Right lobe of liver (tissue), 6 donors: ENCODE measurements around the gene ADAMTS4. TPM values are rescaled to one million over a fixed set of nuclear protein-coding genes. Genes with fewer than 3 reads are reported as not detected.
A peak's percentile ranks its signal among the peaks of the same experiment; 100 is the strongest.

ENCODE experiments used
- ATAC-seq, 4 donors: fragments of 200-7000 bp; cut with Tn5 transposase; one replicate each; pipeline ENCODE4 v1.9.1; 2020; ENCODE audit warnings: mild to moderate bottlenecking in 4 of 4, moderate library complexity in 4 of 4
- DNase-seq, 3 donors: peaks; one replicate each; pipeline ENCODE4 v3.0.0-alpha.2; 2020
- H3K27ac ChIP-seq, 3 donors: fragments of 200-600 bp; one replicate each; pipeline ENCODE4 v1.8.0; 2022
- H3K27me3 ChIP-seq, 2 donors: fragments of 200-600 bp; one replicate each; pipeline ENCODE4 v1.8.0; 2022
- H3K36me3 ChIP-seq, 4 donors: fragments of 200-600 bp; sonication (generic) in 1 of 4; one replicate each; pipeline versions ENCODE4 v1.5.1 to v1.8.0; 2017 to 2022; ENCODE audit warnings: control low read depth in 1 of 4
- H3K4me1 ChIP-seq, 4 donors: fragments of 200-600 bp; sonication (generic) in 1 of 4; one replicate each; pipeline versions ENCODE4 v1.5.1 to v1.8.0; 2017 to 2022; ENCODE audit warnings: control low read depth in 1 of 4
- H3K4me3 ChIP-seq, 3 donors: fragments of 200-600 bp; one replicate each; pipeline ENCODE4 v1.8.0; 2022
- H3K9me3 ChIP-seq, 4 donors: fragments of 200-600 bp; sonication (generic) in 1 of 4; one replicate each; pipeline versions ENCODE4 v1.5.1 to v1.8.0; 2017 to 2022; ENCODE audit warnings: control low read depth in 1 of 4
- POLR2A ChIP-seq: fragments of 450-650 bp; IDR thresholded peaks from one replicate; pipeline ENCODE4 v1.6.1; 2017; ENCODE audit warnings: antibody characterized with exemption, mild to moderate bottlenecking
- WGBS: methylation state at CpG from one replicate; pipeline ENCODE4 v1.1.6; 2018; ENCODE audit warnings: low coverage, low lambda C conversion rate; ENCODE audit not compliant: insufficient coverage; ENCODE audit errors: missing lambda C conversion rate; 5-methylcytosine and 5-hydroxymethylcytosine counted together
- intact Hi-C, 2 donors: fragments of 100-400 bp; cut with DNase I; formaldehyde crosslinking; loops; one replicate each; pipeline versions ENCODE4 v1.11.2 to v1.14.1; 2022
- total RNA-seq, 6 experiments: library from RNA; depleted of rRNA in 2 of 6; stranded (reverse); fragments of >200 nt in 2 of 6; fragmentation: NEBNext Ultra II Directional in 3 of 6; extraction: Animal tissue kit (Norgen Biotek cat#: 25700) in 3 of 6; gene quantifications; one replicate each; pipeline versions ENCODE4 v1.1.0 to v1.2.4, GENCODE V29; 2016 to 2023
- TF ChIP-seq, protein P1 (sequence below), 4 donors: fragments of 200-600 bp in 3 of 4; fragments of 450-650 bp in 1 of 4; IDR thresholded peaks; one replicate each; pipeline versions ENCODE4 v1.5.1 to v1.8.0; 2016 to 2022; ENCODE audit warnings: antibody characterized with exemption in 4 of 4, mild to moderate bottlenecking in 2 of 4
- donor health status: DM: no; HTN: yes; CAD: no.
- donor health status: DM: no; HTN: no; CAD: no.
- donor health status: DM: no; HTN: no; CAD: no.
- donor health status: DM: no; HTN: yes; CAD: no.
- donor health status: DM: no; HTN: yes; CAD: no.

ADAMTS4 gene
- total RNA-seq, 6 experiments from 2014 or later = 0.29 to 11.0 (median 2.1) TPM

- H3K27me3 ChIP-seq = no peaks in the 10 kb centered on the region
- DNase-seq (no peak), ATAC-seq (no peak)
- peaks cover 0 to 44% (median 3%) of the 10 kb centered on the region in 4 donors for H3K4me1 ChIP-seq
- intact Hi-C loops = no loop called here
- no peaks in the 10 kb centered on the region for H3K9me3 ChIP-seq
- no peak overlapping the region for H3K4me3 ChIP-seq
- H3K27ac ChIP-seq = peak overlapping the region in 1 of 3 donors; percentile 63
- TF ChIP-seq, protein P1, sequence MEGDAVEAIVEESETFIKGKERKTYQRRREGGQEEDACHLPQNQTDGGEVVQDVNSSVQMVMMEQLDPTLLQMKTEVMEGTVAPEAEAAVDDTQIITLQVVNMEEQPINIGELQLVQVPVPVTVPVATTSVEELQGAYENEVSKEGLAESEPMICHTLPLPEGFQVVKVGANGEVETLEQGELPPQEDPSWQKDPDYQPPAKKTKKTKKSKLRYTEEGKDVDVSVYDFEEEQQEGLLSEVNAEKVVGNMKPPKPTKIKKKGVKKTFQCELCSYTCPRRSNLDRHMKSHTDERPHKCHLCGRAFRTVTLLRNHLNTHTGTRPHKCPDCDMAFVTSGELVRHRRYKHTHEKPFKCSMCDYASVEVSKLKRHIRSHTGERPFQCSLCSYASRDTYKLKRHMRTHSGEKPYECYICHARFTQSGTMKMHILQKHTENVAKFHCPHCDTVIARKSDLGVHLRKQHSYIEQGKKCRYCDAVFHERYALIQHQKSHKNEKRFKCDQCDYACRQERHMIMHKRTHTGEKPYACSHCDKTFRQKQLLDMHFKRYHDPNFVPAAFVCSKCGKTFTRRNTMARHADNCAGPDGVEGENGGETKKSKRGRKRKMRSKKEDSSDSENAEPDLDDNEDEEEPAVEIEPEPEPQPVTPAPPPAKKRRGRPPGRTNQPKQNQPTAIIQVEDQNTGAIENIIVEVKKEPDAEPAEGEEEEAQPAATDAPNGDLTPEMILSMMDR (IDR thresholded peaks at IDR 0.05) = no peak
- TF ChIP-seq POLR2A = no peak
- H3K36me3 ChIP-seq = peaks cover 0 to 49% (median 24%) of the 10 kb centered on the region in 4 donors
- WGBS = 78% methylated on average over 7 of the region's 9 CpGs
Observed at GRCh38 chr1:161214369-161214768, 15.5 kb upstream of the ADAMTS4 start.

DNA sequence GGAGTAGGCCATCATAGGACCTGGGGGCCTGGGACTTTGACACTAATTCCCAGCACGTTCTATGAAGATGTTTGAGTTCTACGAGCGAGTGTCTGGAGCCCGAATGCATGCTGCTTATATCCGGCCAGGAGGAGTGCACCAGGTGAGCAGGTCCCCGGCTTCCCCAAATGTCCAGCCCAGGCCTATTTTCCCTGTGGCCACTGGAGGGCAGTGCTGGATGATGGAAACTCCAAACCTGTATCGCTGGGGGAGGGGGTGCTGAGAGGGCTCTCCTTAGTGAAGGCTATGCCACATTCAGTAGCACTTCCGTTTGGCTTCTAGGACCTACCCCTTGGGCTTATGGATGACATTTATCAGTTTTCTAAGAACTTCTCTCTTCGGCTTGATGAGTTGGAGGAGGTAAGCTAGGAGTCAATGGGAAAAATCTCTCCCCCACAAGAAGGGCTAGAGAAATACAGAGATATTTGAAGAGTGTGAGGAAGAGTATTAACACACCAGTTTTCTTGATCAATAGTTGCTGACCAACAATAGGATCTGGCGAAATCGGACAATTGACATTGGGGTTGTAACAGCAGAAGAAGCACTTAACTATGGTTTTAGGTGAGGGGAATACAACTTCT is 11.0 kb upstream of the ADAMTS4 start:
- Histone ChIP-seq H3K27me3 (no peaks in the 10 kb centered on the region), H3K4me1 (peaks cover 0 to 9% (median 0%) of the 10 kb centered on the region in 4 donors), H3K27ac (no peak overlapping the region), H3K36me3 (peaks cover 0 to 88% (median 36%) of the 10 kb centered on the region in 4 donors), H3K4me3 (no peak overlapping the region), H3K9me3 (no peaks in the 10 kb centered on the region)
- DNase-seq = peak; percentile 84 to 88 (median 84)
- ATAC-seq = peak; percentile 96 to 98 (median 96)
- TF ChIP-seq POLR2A = no peak
- TF ChIP-seq, protein P1 (IDR thresholded peaks at IDR 0.05) = peak; percentile 89 to 97 (median 96)
- intact Hi-C loops = no loop called here
- WGBS = 10% methylated on average over 10 of the region's 11 CpGs

DNA sequence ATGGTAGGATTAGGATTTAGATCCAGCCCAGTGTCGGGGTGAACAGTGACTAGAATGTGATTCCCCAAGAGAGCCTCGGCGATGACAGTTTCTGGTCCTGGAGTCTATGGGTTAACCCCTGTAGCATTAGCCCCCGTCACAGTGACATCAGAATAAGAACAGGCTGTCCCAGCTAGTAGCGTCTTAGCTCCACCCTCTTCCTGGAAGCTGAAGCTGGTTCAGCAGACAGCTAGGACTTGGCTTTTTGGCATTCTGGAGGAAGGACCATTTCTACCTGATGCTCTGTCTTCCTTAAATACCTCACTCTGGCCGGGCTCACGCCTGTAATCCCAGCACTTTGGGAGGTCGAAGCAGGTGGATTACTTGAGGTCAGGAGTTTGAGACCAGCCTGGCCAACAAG is 8.3 kb upstream of the ADAMTS4 start:
- TF ChIP-seq, protein P1 (IDR thresholded peaks at IDR 0.05) = no peak
- peak; percentile 43 for TF ChIP-seq POLR2A
- intact Hi-C loops = no loop called here
- H3K4me1 ChIP-seq = peaks cover 0 to 21% (median 3%) of the 10 kb centered on the region in 4 donors
- no peaks in the 10 kb centered on the region for H3K27me3 ChIP-seq
- no peak overlapping the region for H3K4me3 ChIP-seq
- ATAC-seq = peak; percentile 29 to 71 (median 41)
- 72% methylated on average over 3 of the region's 8 CpGs for WGBS
- DNase-seq = no peak
- peaks cover 0 to 75% (median 29%) of the 10 kb centered on the region in 4 donors for H3K36me3 ChIP-seq
- H3K9me3 ChIP-seq = no peaks in the 10 kb centered on the region
- peak overlapping the region; percentile 12 to 58 (median 32) for H3K27ac ChIP-seq

GRCh38 chr1:161206411-161207140 is 7.7 kb upstream of the ADAMTS4 start:
- no peak overlapping the region for H3K4me3 ChIP-seq
- 82% methylated on average over 12 of the region's 12 CpGs for WGBS
- H3K27ac ChIP-seq = peak overlapping the region; percentile 12 to 58 (median 32)
- DNase-seq (no peak), ATAC-seq (no peak)
- intact Hi-C loops = no loop called here
- no peak for TF ChIP-seq POLR2A
- TF ChIP-seq, protein P1 (IDR thresholded peaks at IDR 0.05) = no peak
- peaks cover 0 to 22% (median 4%) of the 10 kb centered on the region in 4 donors for H3K4me1 ChIP-seq
- peaks cover 0 to 69% (median 25%) of the 10 kb centered on the region in 4 donors for H3K36me3 ChIP-seq
- H3K9me3 ChIP-seq = no peaks in the 10 kb centered on the region
- H3K27me3 ChIP-seq = no peaks in the 10 kb centered on the region
